Thyroid gland (tissue), 4 donors: Measurements from ENCODE around the gene HNRNPL. TPM values are rescaled to one million over a fixed set of nuclear protein-coding genes. Genes with fewer than 3 reads are reported as not detected.

Experiments used
- DNase-seq, 2 donors: peaks; one replicate each; pipeline ENCODE4 v3.0.0-alpha.2; 2019
- H3K27ac ChIP-seq, 3 donors: fragments of 200-600 bp; sonication (generic); 1 replicate in 2 of 3; 2 replicates in 1 of 3; pipeline ENCODE4 v1.5.1; 2016 to 2019; ENCODE audit warnings: mild to moderate bottlenecking in 1 of 3, moderate library complexity in 1 of 3
- H3K27me3 ChIP-seq: fragments of 200-600 bp; sonication (generic); one replicate; pipeline ENCODE4 v1.5.1; 2019
- H3K36me3 ChIP-seq, 2 donors: fragments of 200-600 bp; sonication (generic); one replicate each; pipeline ENCODE4 v1.5.1; 2016 to 2019
- H3K4me1 ChIP-seq, 2 donors: fragments of 200-600 bp; sonication (generic); one replicate each; pipeline ENCODE4 v1.5.1; 2017 to 2019
- H3K4me3 ChIP-seq, 3 donors: fragments of 200-600 bp; sonication (generic); replicated peaks in 1 of 3; 1 replicate in 2 of 3; 2 replicates in 1 of 3; pipeline ENCODE4 v1.5.1; 2016; ENCODE audit warnings: mild to moderate bottlenecking in 1 of 3
- H3K9me3 ChIP-seq: fragments of 200-600 bp; sonication (generic); one replicate; pipeline ENCODE4 v1.5.1; 2017
- POLR2A ChIP-seq, 2 donors: fragments of 450-650 bp; IDR thresholded peaks; one replicate each; pipeline ENCODE4 v1.6.1; 2017; ENCODE audit warnings: antibody characterized with exemption in 2 of 2, mild to moderate bottlenecking in 2 of 2, moderate library complexity in 1 of 2
- WGBS, 2 donors: methylation state at CpG; one replicate each; pipeline ENCODE4 v1.1.5; 2017; 5-methylcytosine and 5-hydroxymethylcytosine counted together
- intact Hi-C: fragments of 100-400 bp; cut with DNase I; formaldehyde crosslinking; loops from one replicate; pipeline ENCODE4 v1.15.1; 2023
- total RNA-seq, 4 donors: library from RNA; depleted of rRNA; stranded (reverse); fragments of >200 nt; gene quantifications; one replicate each; pipeline ENCODE4 v1.2.3, GENCODE V29; 2016
- TF ChIP-seq, protein P1 (sequence below), 6 experiments: fragments of 200-600 bp in 3 of 6; fragments of 450-650 bp in 3 of 6; sonication (generic) in 3 of 6; IDR thresholded peaks; one replicate each; pipeline ENCODE4 v1.5.1; 2016 to 2019; ENCODE audit warnings: antibody characterized with exemption in 6 of 6, mild to moderate bottlenecking in 2 of 6, inconsistent platforms in 1 of 6, moderate library complexity in 1 of 6

Gene HNRNPL
- total RNA-seq, 4 donors from 2014 or later: 181 to 247 (median 232) TPM

DNA sequence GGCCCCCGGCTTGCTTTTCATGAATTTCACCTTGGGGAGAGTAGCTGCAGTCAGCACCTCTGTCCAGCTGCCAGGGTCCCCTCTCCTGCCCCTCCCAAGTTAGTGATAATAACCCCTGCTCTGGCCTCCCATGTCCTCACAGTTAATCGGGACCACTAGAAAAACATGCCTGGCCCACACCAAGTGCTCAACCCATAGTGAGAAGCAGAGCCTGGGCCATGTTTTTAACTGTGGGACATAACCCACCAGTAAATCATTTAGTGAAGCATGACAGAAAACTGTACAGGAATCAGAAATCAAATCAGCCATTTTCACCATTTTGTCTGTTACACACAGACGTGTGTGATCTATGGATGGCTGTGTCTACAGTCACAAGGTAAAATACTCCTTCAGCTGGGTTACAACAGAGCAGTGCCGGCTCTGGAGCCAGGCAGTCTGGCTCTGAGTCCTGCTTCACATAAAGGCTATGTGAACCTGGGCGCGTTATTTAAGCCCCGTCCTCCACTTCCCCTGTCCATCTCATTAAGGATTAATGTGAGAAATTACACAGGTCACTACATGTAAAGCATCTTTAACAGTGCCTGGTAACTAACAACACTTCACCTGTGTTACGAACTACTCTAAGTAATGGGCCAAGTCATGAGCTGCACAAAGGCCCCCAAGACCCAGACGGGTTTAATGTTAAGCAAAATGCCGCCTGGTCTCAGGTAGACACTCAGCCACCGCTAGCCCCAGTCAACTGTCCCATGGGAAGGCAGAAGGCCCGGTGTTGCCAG lies 10.6 kb downstream of the HNRNPL start:
- no peaks in the 10 kb centered on the region for H3K27me3 ChIP-seq
- H3K4me3 ChIP-seq: no peak overlapping the region
- WGBS, 2 donors: 88 to 89% methylated on average over 11 to 12 of the region's 12 CpGs
- TF ChIP-seq, protein P1, sequence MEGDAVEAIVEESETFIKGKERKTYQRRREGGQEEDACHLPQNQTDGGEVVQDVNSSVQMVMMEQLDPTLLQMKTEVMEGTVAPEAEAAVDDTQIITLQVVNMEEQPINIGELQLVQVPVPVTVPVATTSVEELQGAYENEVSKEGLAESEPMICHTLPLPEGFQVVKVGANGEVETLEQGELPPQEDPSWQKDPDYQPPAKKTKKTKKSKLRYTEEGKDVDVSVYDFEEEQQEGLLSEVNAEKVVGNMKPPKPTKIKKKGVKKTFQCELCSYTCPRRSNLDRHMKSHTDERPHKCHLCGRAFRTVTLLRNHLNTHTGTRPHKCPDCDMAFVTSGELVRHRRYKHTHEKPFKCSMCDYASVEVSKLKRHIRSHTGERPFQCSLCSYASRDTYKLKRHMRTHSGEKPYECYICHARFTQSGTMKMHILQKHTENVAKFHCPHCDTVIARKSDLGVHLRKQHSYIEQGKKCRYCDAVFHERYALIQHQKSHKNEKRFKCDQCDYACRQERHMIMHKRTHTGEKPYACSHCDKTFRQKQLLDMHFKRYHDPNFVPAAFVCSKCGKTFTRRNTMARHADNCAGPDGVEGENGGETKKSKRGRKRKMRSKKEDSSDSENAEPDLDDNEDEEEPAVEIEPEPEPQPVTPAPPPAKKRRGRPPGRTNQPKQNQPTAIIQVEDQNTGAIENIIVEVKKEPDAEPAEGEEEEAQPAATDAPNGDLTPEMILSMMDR (IDR thresholded peaks at IDR 0.05): no peak
- no peak for TF ChIP-seq POLR2A (IDR thresholded peaks at IDR 0.05)
- no peaks in the 10 kb centered on the region for H3K4me1 ChIP-seq
- H3K36me3 ChIP-seq: peaks cover 86 to 88% of the 10 kb centered on the region in 2 donors
- intact Hi-C loops: no loop called here
- DNase-seq: no peak
- no peak overlapping the region for H3K27ac ChIP-seq
- no peaks in the 10 kb centered on the region for H3K9me3 ChIP-seq

DNA sequence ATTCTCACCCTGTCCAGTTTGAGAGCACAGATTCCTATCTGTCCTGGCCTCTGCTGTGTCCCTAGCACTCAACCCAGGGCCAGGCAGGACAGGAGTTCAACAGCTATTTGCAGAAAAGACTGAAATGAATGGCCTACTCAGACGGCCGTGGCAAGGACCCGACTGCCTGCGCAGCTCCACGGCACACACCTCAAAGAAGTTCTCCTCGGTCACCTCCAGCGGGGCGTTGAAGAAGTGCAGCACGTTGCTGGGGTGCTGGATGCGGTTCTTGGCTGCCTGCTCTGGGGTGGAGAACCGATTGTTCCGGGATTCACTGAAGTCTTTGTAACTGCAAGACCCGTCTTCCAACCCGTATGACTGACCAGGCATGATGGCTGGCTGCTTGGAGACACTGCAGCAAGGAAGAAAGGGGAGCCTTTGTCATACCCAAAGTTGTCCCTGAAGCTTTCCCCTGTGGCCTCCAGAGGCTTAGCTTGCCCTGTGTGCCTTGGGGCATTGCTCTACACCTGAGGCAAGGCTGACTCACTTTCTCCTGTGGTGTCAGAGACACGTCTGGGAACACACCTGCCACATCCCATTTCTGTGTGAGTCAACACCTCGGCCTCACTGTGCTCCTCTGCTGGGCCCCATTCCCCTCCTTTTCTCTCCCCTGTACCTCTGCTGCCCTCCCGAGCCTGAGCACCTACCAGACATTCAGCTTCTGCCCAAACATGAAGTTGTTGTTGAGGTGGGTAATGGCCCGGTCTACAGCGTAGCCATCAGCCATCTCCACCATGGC lies 11.4 kb downstream of the HNRNPL start:
- no peak overlapping the region for H3K4me3 ChIP-seq
- DNase-seq: no peak
- TF ChIP-seq, protein P1 (IDR thresholded peaks at IDR 0.05): no peak
- no peak for TF ChIP-seq POLR2A (IDR thresholded peaks at IDR 0.05)
- WGBS, 2 donors: 83 to 91% methylated on average over 15 to 19 of the region's 19 CpGs
- intact Hi-C loops: no loop called here
- no peaks in the 10 kb centered on the region for H3K9me3 ChIP-seq
- no peaks in the 10 kb centered on the region for H3K4me1 ChIP-seq
- H3K27me3 ChIP-seq: no peaks in the 10 kb centered on the region
- H3K27ac ChIP-seq: no peak overlapping the region
- peaks cover 78 to 81% of the 10 kb centered on the region in 2 donors for H3K36me3 ChIP-seq

DNA sequence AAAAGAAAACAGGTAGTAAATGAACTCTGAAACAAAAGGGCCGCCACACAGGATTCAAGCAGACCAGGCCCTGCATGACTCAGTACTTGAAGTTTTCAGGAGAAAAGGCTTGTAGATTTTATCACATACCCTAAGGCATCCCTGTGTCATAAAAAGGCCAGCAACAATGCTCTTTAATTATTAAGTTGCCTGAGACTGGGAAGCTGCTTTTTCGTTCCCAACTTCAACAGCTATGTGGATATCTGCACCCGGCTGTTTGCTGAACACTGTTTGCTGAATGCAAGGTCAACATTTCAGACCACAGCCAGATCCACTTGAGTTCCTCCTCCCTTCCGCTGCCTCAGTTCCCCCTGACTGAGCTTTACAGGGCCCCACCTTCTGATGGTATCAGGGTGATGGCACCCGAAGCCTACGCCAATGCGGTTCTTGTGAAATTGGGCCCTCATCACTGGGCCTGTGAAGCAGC lies 12.1 kb downstream of the HNRNPL start:
- peaks cover 0 to 3% of the 10 kb centered on the region in 2 donors for H3K4me1 ChIP-seq
- peaks cover 71 to 73% of the 10 kb centered on the region in 2 donors for H3K36me3 ChIP-seq
- H3K9me3 ChIP-seq: no peaks in the 10 kb centered on the region
- no peak for DNase-seq
- H3K27ac ChIP-seq: no peak overlapping the region
- no peaks in the 10 kb centered on the region for H3K27me3 ChIP-seq
- 91 to 94% methylated on average over 7 of the region's 7 CpGs for WGBS, 2 donors
- intact Hi-C loops: no loop called here
- no peak for TF ChIP-seq POLR2A (IDR thresholded peaks at IDR 0.05)
- TF ChIP-seq, protein P1 (IDR thresholded peaks at IDR 0.05): no peak
- H3K4me3 ChIP-seq: no peak overlapping the region

- Histone ChIP-seq H3K27ac (no peak overlapping the region), H3K9me3 (no peaks in the 10 kb centered on the region), H3K27me3 (no peaks in the 10 kb centered on the region), H3K4me3 (no peak overlapping the region), H3K36me3 (peaks cover 66 to 68% of the 10 kb centered on the region in 2 donors), H3K4me1 (peaks cover 0 to 9% of the 10 kb centered on the region in 2 donors)
- 85 to 94% methylated on average over 3 to 6 of the region's 6 CpGs for WGBS, 2 donors
- DNase-seq: no peak
- intact Hi-C loops: no loop called here
- TF ChIP-seq, protein P1 (IDR thresholded peaks at IDR 0.05): no peak
- TF ChIP-seq POLR2A (IDR thresholded peaks at IDR 0.05): no peak
Measured at GRCh38 chr19:38836983-38837626, 12.7 kb downstream of the HNRNPL start.
